Measurements from ENCODE around the gene CACHD1.
"Not testable (repeated sequence)": the region's sequence is repeated elsewhere in the genome, so short reads cannot be mapped to it uniquely, and the experiment has no call there.

The CACHD1 gene

DNA sequence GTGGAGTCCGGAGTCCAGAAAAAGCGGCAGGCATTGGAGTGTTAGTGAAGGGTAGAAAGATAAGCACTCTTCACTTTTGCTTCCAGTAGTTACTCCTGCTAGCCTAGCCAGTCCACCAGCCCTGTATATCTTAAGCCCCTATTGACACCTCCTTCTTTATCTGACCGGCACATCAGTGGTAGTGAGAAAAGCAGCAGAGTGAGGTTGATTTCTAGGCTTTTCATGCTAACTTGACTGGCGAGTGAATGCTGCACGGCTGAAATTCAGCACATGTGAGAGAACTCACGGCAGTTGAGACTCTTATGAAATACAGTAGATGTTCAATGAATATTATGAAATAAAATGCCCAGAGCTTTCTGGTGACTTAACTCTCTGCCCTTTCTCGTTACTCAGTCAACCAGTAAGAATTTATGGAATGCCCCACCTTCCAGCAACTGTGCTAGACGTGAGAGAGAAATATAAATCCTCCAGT, 128.2 kb downstream of the CACHD1 start:
- no peak for DNase-seq

DNA sequence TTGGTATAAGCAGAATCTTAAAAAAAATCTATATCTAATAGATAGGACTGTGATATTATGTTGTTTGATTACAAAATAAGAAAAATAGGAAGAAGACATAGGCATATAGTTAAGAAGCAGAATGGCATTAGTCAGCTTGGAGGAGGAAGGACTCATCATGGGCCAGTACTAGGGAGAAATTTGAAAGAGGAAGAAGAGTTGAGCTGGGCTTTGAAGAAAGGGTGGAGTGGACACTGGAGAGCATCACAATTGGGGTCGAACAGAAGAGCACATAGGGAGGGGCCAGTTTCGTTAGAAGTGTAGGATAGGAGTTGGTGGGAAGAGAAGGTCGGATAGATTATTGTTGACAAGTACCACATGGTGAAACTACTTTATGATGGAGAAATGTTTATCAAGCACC, 129.3 kb downstream of the CACHD1 start:
- DNase-seq: no peak

DNA sequence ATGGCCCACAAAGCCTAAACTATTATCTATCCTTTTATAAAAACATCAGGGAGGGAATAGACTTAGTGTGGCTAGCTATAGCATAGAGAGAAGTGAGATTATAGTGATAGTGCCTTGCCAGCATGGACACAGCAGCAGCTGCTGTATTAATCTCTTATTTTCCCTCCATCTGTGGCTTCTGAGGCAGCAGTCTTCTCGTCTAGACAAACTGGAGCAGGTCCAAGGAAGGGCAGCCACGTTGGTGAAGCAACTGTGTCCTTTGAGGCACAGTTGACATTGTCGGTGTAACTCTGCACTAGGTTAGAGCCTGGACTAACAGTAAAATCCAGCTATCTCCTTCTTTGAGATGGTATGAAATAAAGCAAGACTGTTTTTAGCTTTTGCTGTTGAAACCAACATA, 131.3 kb downstream of the CACHD1 start:
- no peak for DNase-seq

DNA sequence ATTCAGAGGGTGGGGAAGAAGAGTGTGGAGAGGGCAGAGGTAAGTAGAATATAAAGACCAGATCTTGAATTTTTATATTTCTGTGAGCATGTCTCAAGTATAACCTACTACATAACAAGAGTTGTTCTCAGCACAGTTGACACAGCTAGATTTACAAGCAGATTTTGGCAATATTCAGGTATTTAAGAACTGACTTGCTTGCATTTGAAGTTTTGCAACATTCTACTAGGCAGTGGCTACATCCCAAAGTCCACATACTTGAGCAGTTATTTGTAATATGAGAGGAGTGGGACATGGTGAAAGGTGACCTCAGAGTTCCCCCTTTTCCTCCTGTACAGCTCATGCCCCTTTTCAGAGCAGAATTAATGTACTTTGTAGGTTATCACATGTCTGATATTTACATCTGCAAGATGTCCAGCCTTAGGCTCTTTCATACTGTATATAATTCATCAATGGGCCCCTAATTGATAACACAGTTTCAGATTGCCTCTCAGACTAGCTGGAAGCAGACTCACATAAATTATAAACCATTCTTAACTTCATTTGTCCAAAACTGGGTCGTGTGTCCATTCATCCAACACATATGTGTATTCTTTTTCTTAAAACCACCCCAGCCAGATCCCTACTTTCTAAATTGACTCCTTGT, 138.2 kb downstream of the CACHD1 start:
- no peak for DNase-seq

DNA sequence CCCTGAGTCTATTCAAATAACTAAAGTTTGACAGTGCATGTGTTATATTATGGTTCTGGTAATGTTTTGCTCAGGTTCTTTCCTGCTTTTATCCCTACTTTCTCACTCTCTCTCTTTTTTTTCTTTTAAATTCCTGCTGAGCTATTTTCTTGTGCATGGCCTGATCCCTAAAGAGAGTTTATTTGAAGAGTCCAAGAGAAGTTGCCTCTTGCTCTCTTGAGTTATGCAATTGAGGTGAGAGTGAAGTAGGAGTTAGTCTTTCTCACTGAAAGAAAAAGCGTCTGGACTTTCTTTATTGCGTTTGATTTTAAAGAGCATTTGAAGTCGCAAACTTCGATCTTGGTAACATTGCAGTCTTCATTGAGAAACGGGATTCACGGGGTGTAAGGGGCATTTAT, 138.7 kb downstream of the CACHD1 start:
- no peak for DNase-seq

DNA sequence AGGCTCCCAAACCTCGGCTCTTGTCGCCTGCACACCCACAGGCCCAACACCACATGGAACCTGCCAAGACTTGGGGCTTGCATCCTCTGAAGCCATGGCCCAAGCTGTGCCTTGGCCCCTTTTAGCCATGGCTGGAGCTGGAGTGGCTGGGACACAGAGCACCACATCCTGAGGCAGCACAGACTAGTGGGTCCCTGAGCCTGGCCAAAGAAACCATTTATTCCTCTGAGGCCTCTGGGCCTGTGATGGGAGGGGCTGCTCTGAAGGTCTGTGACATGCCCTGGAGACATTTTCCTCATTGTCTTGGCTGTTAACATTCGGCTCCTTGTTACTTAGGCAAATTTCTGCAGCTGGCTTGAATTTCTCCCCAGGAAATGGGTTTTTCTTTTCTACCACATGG, 141.0 kb downstream of the CACHD1 start:
- DNase-seq: not testable (repeated sequence)

DNA sequence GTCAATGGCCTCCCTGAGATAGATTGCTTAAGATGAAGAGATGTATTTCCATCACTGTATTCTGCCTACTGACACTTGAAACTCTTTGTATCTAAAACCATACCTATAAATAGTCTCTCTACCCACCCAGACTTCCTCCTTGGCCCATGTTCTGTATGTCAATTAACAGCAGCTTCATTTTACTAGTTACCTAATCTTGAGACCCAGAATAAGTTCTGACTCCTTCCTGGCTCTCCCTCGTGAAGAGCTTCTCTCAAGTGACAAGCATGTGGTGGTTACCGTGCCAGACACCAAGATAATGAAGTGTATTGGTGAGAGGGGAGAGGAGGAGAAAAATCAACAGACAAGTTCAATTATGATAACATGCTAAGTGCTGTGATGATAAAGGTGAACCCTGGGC, 146.1 kb downstream of the CACHD1 start:
- no peak for DNase-seq

DNA sequence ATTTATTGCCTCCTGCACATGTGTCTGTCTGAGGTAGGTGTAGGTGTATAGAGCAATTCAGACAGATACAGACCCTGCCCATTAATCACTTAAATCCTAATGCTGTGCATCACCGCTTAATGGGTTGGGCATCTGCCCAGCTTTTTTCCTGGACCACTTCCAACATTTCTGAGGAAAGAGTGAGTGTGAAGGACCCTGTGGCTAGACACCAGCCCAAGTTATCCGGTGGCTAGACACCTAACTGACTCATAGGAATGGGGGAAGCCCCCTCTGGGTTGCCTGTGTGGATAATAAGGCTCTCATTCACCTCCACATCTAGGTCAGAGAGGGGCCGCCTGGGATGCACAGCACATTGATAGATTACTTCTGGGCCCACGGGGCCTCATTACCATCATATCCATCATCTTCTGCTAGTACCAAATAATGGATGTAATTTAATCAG, 153.8 kb downstream of the CACHD1 start:
- no peak for DNase-seq

DNA sequence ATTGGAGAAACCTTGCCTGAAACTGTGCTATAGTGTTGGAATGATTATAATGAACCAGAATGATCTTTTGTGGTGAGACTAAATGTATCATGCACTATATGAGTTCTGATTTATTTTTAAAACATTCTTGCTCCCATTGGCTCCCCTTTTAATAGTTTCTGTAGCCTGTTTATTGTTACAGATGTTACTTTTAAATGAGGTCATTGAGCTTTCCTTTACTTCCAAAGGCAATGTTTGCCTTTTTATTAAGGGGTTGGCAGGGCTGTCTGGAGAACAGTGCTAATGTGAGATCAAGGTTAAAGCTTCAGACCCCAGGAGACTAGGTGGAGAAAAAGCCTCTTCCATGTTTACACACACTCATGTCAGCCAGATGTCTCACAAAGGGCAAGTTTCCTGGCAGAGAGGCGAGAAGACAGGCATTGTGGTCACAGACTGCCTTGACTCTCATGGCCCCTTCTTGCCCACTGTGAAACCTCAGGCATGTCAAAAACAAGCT, 154.3 kb downstream of the CACHD1 start:
- DNase-seq: no peak

DNA sequence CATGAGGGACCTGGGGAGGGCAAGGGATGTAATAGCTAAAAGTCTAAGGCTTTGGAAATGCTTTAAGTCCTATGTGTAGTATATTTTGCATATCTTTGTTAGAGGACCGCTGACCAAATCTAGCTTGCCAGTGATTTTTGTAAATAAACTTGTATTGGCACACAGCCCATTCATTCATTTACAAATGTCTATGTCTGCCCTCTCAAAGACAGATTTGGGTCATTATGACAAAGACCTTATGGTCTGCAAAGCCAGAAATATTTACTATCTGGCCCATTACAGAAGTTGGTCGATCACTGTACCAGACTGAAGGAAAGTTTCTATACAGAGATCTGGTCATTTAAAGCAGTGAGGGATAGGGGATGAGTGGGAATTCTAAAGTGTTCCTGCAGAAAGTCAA, 154.9 kb downstream of the CACHD1 start:
- no peak for DNase-seq

DNA sequence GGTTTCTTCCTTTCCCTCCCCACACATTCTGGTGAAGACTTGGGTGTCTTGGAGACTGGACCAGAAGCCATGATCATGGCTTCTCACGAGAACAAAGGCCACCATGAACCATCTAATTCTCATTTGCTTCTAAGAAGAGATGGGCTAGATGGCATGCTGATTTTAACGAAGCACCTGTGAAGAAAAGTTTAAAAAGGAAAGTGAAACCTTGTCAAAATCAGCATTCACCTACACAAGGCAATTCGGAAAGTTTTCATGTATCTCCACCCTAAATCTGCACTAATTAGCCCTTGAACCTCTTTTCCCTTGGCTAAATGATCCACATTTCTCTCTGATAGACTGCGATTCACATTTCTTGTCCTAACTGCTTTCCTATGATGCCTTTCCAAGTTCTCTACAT, 160.7 kb downstream of the CACHD1 start:
- DNase-seq: no peak

DNA sequence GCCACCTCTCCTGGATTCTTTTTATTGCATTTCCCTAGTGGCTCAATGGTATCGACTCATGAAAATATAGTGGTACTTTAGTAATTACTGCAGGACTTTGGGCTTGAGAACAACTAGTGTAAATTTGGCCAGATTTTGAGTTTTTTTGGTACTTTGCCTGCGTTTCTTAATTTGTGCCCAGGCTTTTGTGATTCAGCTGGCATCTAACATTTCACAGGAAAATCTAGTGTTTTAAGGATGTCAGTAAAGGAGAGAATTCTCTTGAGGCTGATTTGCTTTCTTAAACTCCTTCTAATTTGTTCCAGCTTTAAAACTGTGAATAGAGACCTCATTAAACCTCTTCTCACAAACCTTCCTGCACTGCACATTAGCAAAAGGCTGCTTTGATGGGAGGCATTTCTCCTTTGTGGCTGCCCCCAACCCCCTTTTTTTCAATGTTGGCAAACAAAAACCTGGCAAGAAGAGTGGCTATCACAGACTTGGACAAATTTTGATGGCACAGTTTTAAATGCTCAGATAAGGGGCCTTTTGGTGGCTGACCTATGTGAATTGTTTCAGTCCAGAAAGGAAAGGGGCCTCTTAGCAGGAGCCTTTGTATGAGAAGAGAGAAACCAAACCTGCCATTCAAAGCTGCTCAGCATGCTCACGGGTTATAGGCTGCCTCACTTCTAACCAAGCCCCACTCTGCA, 161.6 kb downstream of the CACHD1 start:
- DNase-seq: no peak

DNA sequence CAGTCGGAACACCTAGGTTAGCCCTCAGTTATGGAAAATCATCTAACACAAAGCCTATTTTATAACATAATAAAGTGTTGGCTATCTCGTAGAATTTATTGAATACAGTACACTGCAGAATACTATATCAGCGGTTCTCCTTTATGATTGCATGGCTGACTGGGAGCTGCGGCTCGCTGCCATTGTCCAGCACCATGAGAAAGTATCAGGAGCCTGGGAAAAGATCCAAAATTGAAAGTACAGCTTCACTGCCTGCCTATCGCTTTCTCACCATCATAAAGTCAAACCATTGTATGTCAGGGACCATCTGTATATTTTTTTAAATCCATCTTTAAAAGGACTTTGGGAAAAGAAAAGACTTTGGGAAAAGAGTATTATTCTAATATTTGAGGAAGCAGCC, 163.0 kb downstream of the CACHD1 start:
- no peak for DNase-seq

DNA sequence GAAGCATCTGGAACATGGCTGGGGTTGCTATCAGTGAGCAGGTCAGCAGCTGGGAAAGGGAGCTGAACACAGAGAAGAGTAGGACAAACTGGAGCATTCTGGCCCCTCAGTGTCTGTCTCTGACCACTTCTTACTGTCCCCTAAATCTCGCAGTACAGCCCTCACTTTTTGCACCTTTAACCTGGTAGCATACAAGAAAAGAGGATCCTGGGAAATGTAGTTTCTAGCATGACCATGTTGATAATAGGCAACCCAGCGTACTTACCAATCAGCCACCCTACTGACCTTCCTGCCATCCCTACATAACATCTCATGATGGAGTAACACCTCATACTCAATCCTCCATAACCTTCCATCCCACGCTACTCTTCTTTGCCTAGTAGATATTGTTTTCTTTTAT, 175.8 kb downstream of the CACHD1 start:
- DNase-seq: no peak

DNA sequence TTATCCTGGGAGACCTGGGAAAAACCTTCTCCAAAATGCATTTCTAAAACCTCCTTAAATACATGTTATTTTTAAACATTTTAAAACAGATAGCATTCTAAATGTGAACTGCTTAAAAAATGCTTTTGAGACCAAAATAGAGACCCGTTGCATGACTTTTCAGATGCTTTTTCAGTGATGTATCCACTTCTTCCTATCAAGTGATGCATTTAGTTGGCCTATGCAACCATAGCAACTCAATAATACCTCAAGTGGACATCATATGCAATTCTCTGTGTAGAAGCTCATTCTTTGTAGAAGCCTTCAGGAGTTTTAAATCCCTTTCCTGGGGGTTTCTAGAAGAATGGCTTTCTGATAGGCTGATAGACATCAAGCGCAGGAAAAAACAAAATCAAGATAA, 180.5 kb downstream of the CACHD1 start:
- DNase-seq: no peak

DNA sequence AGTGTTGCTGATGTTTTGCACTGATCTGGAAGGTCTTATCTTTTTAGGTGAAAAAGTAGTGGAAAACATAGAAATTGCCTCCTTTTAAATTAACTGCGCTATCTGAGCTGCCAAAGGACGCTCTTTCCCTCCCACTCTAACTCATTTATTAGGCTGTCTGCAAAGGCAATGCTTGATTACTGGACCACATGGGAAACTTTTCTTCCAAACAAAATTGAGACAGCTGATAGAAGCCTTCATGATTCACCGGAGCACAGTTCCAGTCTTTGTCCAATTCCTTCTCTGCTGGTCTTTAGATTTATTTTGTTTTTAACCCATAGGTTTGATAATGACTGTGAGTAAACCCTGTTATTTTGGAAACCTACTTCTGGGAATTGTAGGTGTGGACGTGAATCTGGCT, 181.9 kb downstream of the CACHD1 start:
- DNase-seq: no peak

DNA sequence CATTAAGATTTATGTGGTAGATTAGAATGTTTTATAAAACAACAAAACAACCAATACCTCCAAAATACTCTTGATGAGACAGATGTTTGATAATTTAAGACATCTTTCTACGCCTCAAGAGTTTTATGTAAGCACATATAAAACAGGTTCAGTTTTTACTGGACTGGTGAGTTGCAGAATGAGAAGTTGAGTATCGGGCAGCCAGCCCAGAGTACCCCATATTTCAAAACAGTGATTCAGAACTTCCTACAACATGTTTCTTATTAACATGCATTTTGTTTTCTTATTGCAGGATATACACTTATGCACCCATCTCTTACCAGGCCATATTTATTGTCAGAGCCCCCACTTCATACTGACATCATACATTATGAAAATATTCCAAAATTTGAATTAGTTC, 183.5 kb downstream of the CACHD1 start:
- no peak for DNase-seq

DNA sequence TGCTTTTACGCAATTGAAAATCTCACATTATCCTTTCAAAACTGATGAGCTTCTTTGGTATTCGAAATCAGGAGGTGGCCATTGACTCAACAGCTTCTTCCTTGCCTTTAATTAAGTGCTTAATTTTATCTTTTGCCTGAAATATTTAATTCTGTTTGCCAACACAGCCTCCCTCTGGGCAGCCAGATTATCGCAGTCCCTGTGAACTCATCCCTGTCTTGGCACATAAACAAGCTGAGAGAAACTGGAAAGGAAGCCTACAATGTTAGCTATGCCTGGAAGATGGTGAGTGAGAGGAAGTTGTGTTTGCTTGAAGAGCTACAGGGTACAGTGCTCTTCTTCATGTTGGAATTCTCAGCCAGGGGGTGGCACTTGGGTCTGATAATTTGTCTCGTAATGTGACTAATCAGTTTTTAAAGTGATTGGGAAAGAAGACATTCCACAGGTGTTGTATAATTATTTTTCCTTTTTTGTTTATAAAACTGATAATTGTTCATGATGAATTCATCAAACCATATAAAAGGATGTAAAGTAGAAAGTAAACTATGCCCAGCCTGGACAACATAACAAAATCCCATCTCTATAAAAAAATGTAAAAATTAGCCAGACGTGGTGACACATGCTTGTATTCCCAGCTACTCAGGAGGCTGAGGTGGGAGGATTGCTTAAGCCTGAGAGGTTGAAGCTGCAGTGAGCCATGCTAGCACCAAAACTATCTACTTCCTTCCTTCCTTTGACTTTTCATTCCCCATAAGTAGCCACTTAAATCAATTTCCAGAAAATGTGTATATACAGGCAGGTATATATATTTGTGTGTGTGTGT, 184.8 kb downstream of the CACHD1 start:
- no peak for DNase-seq

DNA sequence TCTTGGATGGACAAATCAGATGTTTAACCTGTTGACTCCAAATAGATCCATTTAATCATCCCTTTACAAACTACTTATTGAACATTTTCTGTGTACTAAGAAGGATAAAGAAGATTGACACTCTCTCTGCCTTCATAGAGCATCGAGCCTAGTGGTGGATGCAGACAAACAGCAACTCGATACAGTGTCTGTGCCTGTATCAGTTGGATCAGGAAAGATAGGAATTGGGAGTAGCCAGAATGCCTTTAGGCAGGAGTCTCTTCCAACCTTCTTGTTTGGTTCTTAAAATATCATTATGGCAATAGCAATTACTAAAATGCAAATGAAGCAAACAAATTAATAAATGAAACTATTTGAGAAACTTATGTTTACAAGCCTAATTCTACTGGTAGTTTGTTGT, 185.9 kb downstream of the CACHD1 start:
- no peak for DNase-seq

DNA sequence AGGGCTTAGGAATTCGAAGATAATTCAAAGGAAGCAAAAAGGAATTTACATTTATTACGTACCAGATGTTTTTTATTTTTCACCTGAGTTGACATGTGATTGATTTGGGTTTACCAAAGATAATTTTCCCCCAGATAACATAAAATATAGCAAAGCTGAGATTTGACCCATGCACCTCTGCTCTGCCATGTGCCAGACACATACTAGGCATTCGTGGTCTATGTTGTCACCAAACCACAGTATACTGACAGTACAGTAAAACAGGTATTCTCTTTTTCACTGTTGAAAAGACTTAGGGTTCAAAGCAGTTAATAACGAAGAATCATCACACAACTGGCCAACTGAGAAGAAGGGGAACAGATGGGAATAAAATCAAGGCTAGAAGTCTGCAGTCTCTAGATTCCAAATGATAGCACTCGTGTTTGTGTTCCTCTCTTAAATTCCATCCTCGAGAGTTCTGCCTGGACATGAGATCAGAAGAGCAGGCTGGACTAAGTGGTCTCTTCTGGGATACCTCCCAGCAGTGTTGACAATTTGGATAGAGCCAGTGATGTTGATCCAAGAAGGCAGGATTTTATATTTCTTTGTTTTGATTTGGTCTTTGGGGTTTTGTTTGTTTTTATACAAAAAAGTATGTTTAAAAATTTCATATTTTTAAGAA, 189.7 kb downstream of the CACHD1 start:
- no peak for DNase-seq

DNA sequence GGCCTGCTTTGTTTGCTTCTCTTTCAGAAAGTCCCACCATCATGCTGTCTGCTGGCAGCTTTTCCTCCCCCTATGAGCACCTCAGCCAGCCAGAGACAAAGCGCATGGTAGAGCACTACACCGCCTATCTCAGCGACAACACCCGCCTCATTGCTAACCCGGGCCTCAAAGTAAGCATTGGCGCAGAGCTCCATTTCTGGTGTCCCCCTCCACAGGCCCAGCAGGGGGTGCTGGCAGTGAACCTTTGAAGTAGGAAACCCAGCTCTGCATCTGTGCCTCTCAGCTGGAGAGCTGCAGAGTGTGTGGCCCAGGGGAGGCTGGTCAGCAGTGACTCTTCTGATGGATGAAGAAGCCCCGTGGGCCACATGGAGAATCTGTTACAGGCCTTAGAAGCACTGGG, 193.7 kb downstream of the CACHD1 start:
- no peak for DNase-seq

DNA sequence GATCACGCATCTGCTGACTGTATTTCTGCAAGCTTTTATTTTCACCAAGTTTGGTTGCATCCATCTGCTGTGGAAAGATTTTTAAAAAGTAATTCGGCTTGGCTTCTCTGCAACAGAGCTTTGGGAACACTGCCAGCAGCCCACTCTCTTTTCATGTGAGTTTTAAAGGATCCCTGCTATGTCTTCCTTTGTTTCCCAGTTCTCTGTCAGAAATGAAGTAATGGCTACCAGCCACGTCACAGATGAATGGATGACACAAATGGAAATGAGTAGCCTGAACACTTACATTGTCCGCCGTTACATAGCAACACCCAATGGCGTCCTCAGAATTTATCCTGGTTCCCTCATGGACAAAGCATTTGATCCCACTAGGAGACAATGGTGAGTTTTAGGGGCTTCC, 194.4 kb downstream of the CACHD1 start:
- DNase-seq: no peak

DNA sequence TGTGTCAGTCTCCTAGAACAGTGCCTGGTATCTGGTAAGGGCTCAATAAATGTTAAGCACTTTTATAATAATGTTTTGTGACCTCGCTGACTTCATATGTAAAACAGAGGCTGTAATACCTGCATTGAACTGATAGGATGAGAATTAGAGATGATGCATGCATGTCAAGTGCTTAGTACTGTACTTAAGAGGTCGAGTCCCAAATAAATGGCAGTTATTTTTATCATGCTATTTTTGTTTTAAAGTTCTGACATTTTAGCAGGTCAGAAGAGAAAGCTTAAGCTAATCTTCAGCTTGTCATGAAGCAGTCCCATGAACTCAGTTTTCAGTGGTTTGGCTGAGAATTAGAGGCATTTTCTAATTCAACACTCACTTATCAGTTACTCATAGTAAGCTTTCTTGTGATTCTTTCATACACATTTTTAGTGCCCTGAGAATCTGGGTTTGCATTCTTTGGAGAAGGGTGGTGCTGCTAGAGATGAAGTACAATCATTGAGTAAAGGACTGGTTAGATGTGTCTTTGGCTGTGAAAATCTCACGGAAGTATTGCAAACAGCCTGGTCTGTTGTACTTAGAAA, 199.3 kb downstream of the CACHD1 start:
- DNase-seq: no peak
